K562 (cell line): ENCODE data around the gene CHCHD4. TPM values are rescaled to one million over a fixed set of nuclear protein-coding genes. Genes with fewer than 3 reads are reported as not detected.

ENCODE experiments used
- ATAC-seq: fragments of 200-7000 bp; cut with Tn5 transposase; 3 replicates; pipeline ENCODE4 v1.9.1; 2020; ENCODE audit warnings: moderate library complexity
- BruUV-seq: library from RNA; stranded (reverse); fragments of 400-500 nt; replicated peaks from 2 replicates; lab custom pipeline; 2021; lab: Mats Ljungman, UMichigan
- CTCF ChIA-PET: fragments of 300-600 bp; formaldehyde crosslinking; extraction: SDS; loops from one replicate; lab custom pipeline; 2021; ENCODE audit warnings: low intra/inter-chr PET ratio; lab: Yijun Ruan, JAX
- POLR2A ChIA-PET: fragments of 300-600, 350-650 bp; sonication (Branson Sonifier 250); formaldehyde crosslinking; extraction: SDS; loops from one replicate; lab custom pipeline; 2021; ENCODE audit warnings: antibody characterized with exemption, inconsistent platforms; lab: Yijun Ruan, JAX
- DNase-seq, 4 experiments: peaks; one replicate each; pipeline versions ENCODE4 v3.0.0 to v3.0.0-alpha.2; 2011 to 2018; ENCODE audit warnings: low spot score in 3 of 4, mixed read lengths in 3 of 4; ENCODE audit errors: extremely low read depth in 1 of 4
- FAIRE-seq: peaks from 2 replicates; lab custom pipeline; 2011; peaks lifted over from hg19 to GRCh38; lab: Jason Lieb, UNC
- H2AFZ ChIP-seq: 2 replicates; pipeline ENCODE4 v1.6.0; 2011; ENCODE audit warnings: low read depth, low read length, control low read depth, inconsistent platforms
- H3K27ac ChIP-seq: fragments of 200-600 bp; 3 replicates; pipeline ENCODE4 v1.8.0; 2011; ENCODE audit warnings: low read depth, mild to moderate bottlenecking, control low read depth, inconsistent platforms, low read length, moderate library complexity, mixed read lengths; ENCODE audit errors: extremely low read depth
- H3K27me3 ChIP-seq, 2 experiments: fragments of 300-600 bp in 1 of 2; 2 replicates in 1 of 2; 3 replicates in 1 of 2; pipeline versions ENCODE4 v1.6.0 to v1.8.0; 2011; ENCODE audit warnings: inconsistent platforms in 2 of 2, low read length in 2 of 2, mild to moderate bottlenecking in 1 of 2, mixed read lengths in 1 of 2, moderate library complexity in 1 of 2; ENCODE audit not compliant: control insufficient read depth in 2 of 2, insufficient read depth in 2 of 2
- H3K36me3 ChIP-seq: fragments of 300-600 bp; 3 replicates; pipeline ENCODE4 v1.8.0; 2011; ENCODE audit warnings: mild to moderate bottlenecking, low read length, inconsistent platforms; ENCODE audit not compliant: control insufficient read depth, insufficient read depth
- H3K4me1 ChIP-seq, 2 experiments: fragments of 200-600 bp in 1 of 2; replicated peaks in 1 of 2; 2 replicates in 1 of 2; 3 replicates in 1 of 2; pipeline versions ENCODE4 v1.5.1 to v1.8.0; 2011; ENCODE audit warnings: inconsistent platforms in 2 of 2, low read length in 2 of 2, mild to moderate bottlenecking in 1 of 2, mixed read lengths in 1 of 2, moderate library complexity in 1 of 2; ENCODE audit not compliant: control insufficient read depth in 2 of 2, insufficient read depth in 2 of 2
- H3K4me2 ChIP-seq: 2 replicates; pipeline ENCODE4 v1.6.1; 2011; ENCODE audit warnings: low read length, control low read depth, inconsistent platforms, mixed read lengths; ENCODE audit not compliant: insufficient read depth
- H3K4me3 ChIP-seq: fragments of 200-600 bp; sonication (generic), shearing (Covaris generic); 2 replicates; pipeline ENCODE4 v1.5.1; 2016; ENCODE audit warnings: control low read depth, inconsistent platforms
- H3K79me2 ChIP-seq: fragments of 200-600 bp; 3 replicates; pipeline ENCODE4 v1.8.0; 2011; ENCODE audit warnings: low read length, inconsistent platforms; ENCODE audit not compliant: control insufficient read depth, insufficient read depth
- H3K9ac ChIP-seq, 2 experiments: 2 replicates each; pipeline versions ENCODE4 v1.6.0 to v1.6.1; 2011; ENCODE audit warnings: low read depth in 2 of 2, low read length in 2 of 2, control low read depth in 1 of 2, inconsistent platforms in 1 of 2, mild to moderate bottlenecking in 1 of 2, mixed read lengths in 1 of 2; ENCODE audit not compliant: insufficient read depth in 1 of 2
- H3K9me1 ChIP-seq: one replicate; pipeline ENCODE4 v1.6.0; 2011; ENCODE audit warnings: inconsistent platforms, mild to moderate bottlenecking, low read length, moderate library complexity; ENCODE audit not compliant: control insufficient read depth, insufficient read depth
- H3K9me3 ChIP-seq: replicated peaks from 2 replicates; pipeline ENCODE4 v1.5.1; 2011; ENCODE audit warnings: low read depth, low read length, inconsistent platforms; ENCODE audit not compliant: control insufficient read depth, insufficient read depth
- H4K20me1 ChIP-seq: replicated peaks from 2 replicates; pipeline ENCODE4 v1.6.1; 2011; ENCODE audit warnings: low read length, inconsistent platforms, mixed read lengths; ENCODE audit not compliant: control insufficient read depth, insufficient read depth
- CBFB ChIP-seq: sonication (generic); formaldehyde crosslinking; IDR thresholded peaks from 2 replicates; pipeline ENCODE4 v1.4.0; 2020; ENCODE audit warnings: mild to moderate bottlenecking, missing genetic modification reagents
- CHCHD3 ChIP-seq: fragments of 250-450 bp; sonication (Bioruptor Pico); IDR thresholded peaks from 2 replicates; pipeline ENCODE4 v2.1.2; 2022; ENCODE audit warnings: mild to moderate bottlenecking
- ESRRA ChIP-seq: fragments of 450-650 bp; IDR thresholded peaks from 2 replicates; pipeline ENCODE4 v1.6.1; 2014; ENCODE audit warnings: low read depth, mild to moderate bottlenecking, moderate library complexity, borderline replicate concordance
- FOXA3 ChIP-seq, 2 experiments: fragments of 450-650 bp in 1 of 2; sonication (generic) in 1 of 2; formaldehyde crosslinking; IDR thresholded peaks in 1 of 2; conservative IDR thresholded peaks in 1 of 2; 2 replicates each; pipeline versions ENCODE4 v1.4.0 to v1.8.0; 2020 to 2022; ENCODE audit warnings: mild to moderate bottlenecking in 2 of 2, missing genetic modification reagents in 1 of 2
- HLTF ChIP-seq: fragments of 450-650 bp; IDR thresholded peaks from 2 replicates; pipeline ENCODE4 v1.6.1; 2016
- MTF1 ChIP-seq: fragments of 250-450 bp; sonication (Bioruptor Pico); IDR thresholded peaks from 2 replicates; pipeline ENCODE4 v1.9.0; 2021; ENCODE audit warnings: moderate library complexity, mild to moderate bottlenecking, inconsistent platforms, borderline replicate concordance
- NCOR1 ChIP-seq: fragments of 450-650 bp; IDR thresholded peaks from 2 replicates; pipeline ENCODE4 v1.6.1; 2016; ENCODE audit warnings: mild to moderate bottlenecking, moderate library complexity
- PHF20 ChIP-seq: fragments of 450-650 bp; IDR thresholded peaks from 2 replicates; pipeline ENCODE4 v1.6.1; 2018; ENCODE audit not compliant: partially characterized antibody
- RHOXF2B ChIP-seq: fragments of 250-450 bp; sonication (Bioruptor Pico); conservative IDR thresholded peaks from 2 replicates; pipeline ENCODE4 v1.5.1; 2021
- SIN3B ChIP-seq: fragments of 450-650 bp; IDR thresholded peaks from 2 replicates; pipeline ENCODE4 v1.6.1; 2017; ENCODE audit warnings: low read depth, mild to moderate bottlenecking, moderate library complexity
- SNAPC5 ChIP-seq: fragments of 250-450 bp; sonication (Bioruptor Pico); IDR thresholded peaks from 2 replicates; pipeline ENCODE4 v1.8.0; 2021; ENCODE audit warnings: moderate library complexity, mild to moderate bottlenecking, inconsistent platforms
- XRCC5 ChIP-seq: fragments of 200-400 bp; formaldehyde crosslinking; IDR thresholded peaks from 2 replicates; pipeline ENCODE4 v1.6.1; 2017; ENCODE audit warnings: low read depth, mild to moderate bottlenecking, low read length
- ZBTB8A ChIP-seq: fragments of 450-650 bp; IDR thresholded peaks from 2 replicates; pipeline ENCODE4 v1.6.1; 2018; ENCODE audit warnings: mild to moderate bottlenecking, moderate library complexity; ENCODE audit not compliant: partially characterized antibody
- ZC3H11A ChIP-seq: IDR thresholded peaks from 2 replicates; pipeline ENCODE4 v1.6.1; 2012; ENCODE audit warnings: low read depth, low read length, improper control_type of control experiment
- ZNF431 ChIP-seq: sonication (generic); formaldehyde crosslinking; IDR thresholded peaks from 2 replicates; pipeline ENCODE4 v1.8.0; 2022; ENCODE audit warnings: mild to moderate bottlenecking, missing genetic modification reagents
- ZNF696 ChIP-seq: fragments of 250-450 bp; sonication (Bioruptor Pico); conservative IDR thresholded peaks from 2 replicates; pipeline ENCODE4 v1.4.0; 2020; ENCODE audit warnings: mild to moderate bottlenecking, moderate library complexity
- WGBS: fragments of 100-300 bp; shearing (Covaris generic); methylation state at CpG from one replicate; pipeline ENCODE4 v1.1.6; 2016; ENCODE audit warnings: low coverage, mixed read lengths; ENCODE audit not compliant: insufficient coverage; ENCODE audit errors: missing lambda C conversion rate; 5-methylcytosine and 5-hydroxymethylcytosine counted together
- in situ Hi-C: fragments of 300-500 bp; cut with MboI; formaldehyde crosslinking; loops from 4 replicates; pipeline ENCODE4 v1.15.0; 2018; ENCODE audit warnings: inconsistent platforms, mixed read lengths
- intact Hi-C: fragments of 100-400 bp; cut with micrococcal nuclease; formaldehyde crosslinking; loops from 2 replicates; pipeline ENCODE4 v1.14.2; 2022
- polyA plus RNA-seq, 8 experiments: library from polyadenylated mRNA; depleted of rRNA in 4 of 8; stranded (reverse) in 5 of 8; unstranded in 3 of 8; fragments of >200 nt; fragmentation: Nextera tagmentation in 2 of 8; fragmentation: Illumina TruSeq in 1 of 8; extraction: Ambion mirVana in 2 of 8; extraction: Trizol in 1 of 8; gene quantifications; 2 replicates each; pipeline versions ENCODE4 v1.2.1 to v1.2.3, GENCODE V29; 2011 to 2014; ENCODE audit warnings: inconsistent platforms in 1 of 8, missing spikeins in 1 of 8
- total RNA-seq, 7 experiments: library from RNA; depleted of rRNA in 6 of 7; stranded (reverse); fragments of >200 nt in 6 of 7; fragmentation: Illumina TruSeq in 2 of 7; extraction: Trizol in 2 of 7; gene quantifications; 2 replicates each; pipeline versions ENCODE4 v1.2.1 to v1.2.3, GENCODE V29; 2011 to 2021; ENCODE audit warnings: low replicate concordance in 1 of 7

Gene CHCHD4
- total and polyA plus RNA-seq, 9 of the 15 experiments (the other 6 are each of a cell fraction or from before 2014, with no cell fraction given): 55.4 to 225 (median 77.2) TPM

- intact Hi-C loops: no loop called here
- DNase-seq (no peak), FAIRE-seq (no peak), ATAC-seq (no peak)
- Histone ChIP-seq H3K36me3 (peaks cover 76% of the 10 kb centered on the region), H3K4me2 (no peak overlapping the region), H3K27me3 (no peaks in the 10 kb centered on the region), H3K9me1 (no peaks in the 10 kb centered on the region), H3K9me3 (no peaks in the 10 kb centered on the region), H3K79me2 (no peaks in the 10 kb centered on the region), H3K27ac (no peak overlapping the region), H3K4me1 (peaks cover 0 to 1% of the 10 kb centered on the region in 2 experiments; a peak in 1 of 5 replicates), H2AFZ (no peak overlapping the region), H3K4me3 (no peak overlapping the region), H3K9ac (peak overlapping the region in 1 of 2 experiments; percentile 19; a peak in 1 of 4 replicates), H4K20me1 (no peaks in the 10 kb centered on the region; the same call in 1 of the 2 replicates)
- BruUV-seq: no TSS peak
- 89% methylated on average over 9 of the region's 9 CpGs for WGBS
- 0 out of 2 replicates have a peak, but pooled peaks have one; percentile 29 for TF ChIP-seq CBFB (CRISPR knock-in tag)
- TF ChIP-seq NCOR1: no peak
- in situ Hi-C loops: no loop called here
- ChIA-PET POLR2A (interaction anchor here (0.6 to 3.1 kb wide), 4 partner anchors 12 to 612 kb away, joined by 3 to 11 read pairs (median 3); partner anchors contain the start of genes LSM3 and XPC), CTCF (no interaction called here)
Measured at GRCh38 chr3:14150491-14151230, 26.0 kb upstream of the CHCHD4 start.

GRCh38 chr3:14150078-14150477 lies 25.4 kb upstream of the CHCHD4 start:
- intact Hi-C loops (no loop called here), in situ Hi-C loops (no loop called here)
- Histone ChIP-seq H3K36me3 (peaks cover 81% of the 10 kb centered on the region), H3K9ac (peak overlapping the region in 1 of 2 experiments; percentile 54; a peak in 1 of 4 replicates), H3K9me3 (no peaks in the 10 kb centered on the region), H3K4me1 (peaks cover 0 to 4% of the 10 kb centered on the region in 2 experiments; a peak in 3 of 5 replicates), H3K79me2 (no peaks in the 10 kb centered on the region), H3K27me3 (no peaks in the 10 kb centered on the region), H3K4me3 (no peak overlapping the region), H3K27ac (no peak overlapping the region), H4K20me1 (no peaks in the 10 kb centered on the region; the same call in 1 of the 2 replicates), H2AFZ (no peak overlapping the region), H3K4me2 (no peak overlapping the region), H3K9me1 (no peaks in the 10 kb centered on the region)
- WGBS: 88% methylated on average over 9 of the region's 9 CpGs
- no peak for TF ChIP-seq FOXA3 (CRISPR knock-in tag; conservative IDR thresholded peaks at IDR 0.05 in 1 of 2, IDR thresholded peaks at IDR 0.05 in 1 of 2)
- no peak for TF ChIP-seq MTF1 (CRISPR knock-in tag)
- no peak for TF ChIP-seq ZC3H11A
- TF ChIP-seq XRCC5: no peak
- TF ChIP-seq CHCHD3 (CRISPR knock-in tag): no peak
- TF ChIP-seq RHOXF2B (CRISPR knock-in tag): no peak
- no peak for TF ChIP-seq SNAPC5 (CRISPR knock-in tag)
- TF ChIP-seq HLTF: no peak
- no peak for TF ChIP-seq ZNF431 (CRISPR knock-in tag)
- TF ChIP-seq ESRRA: no peak
- no peak for TF ChIP-seq ZNF696 (CRISPR knock-in tag)
- TF ChIP-seq PHF20: no peak
- no peak for TF ChIP-seq ZBTB8A
- no peak for TF ChIP-seq SIN3B
- FAIRE-seq: no peak
- POLR2A ChIA-PET: interaction anchor here (0.6 to 3.1 kb wide), 3 partner anchors 26 to 611 kb away, joined by 3 to 11 read pairs (median 3); partner anchors contain the start of genes LSM3 and XPC
- ATAC-seq: no peak
- CTCF ChIA-PET: no interaction called here
- no TSS peak for BruUV-seq
- no peak for DNase-seq
